ENCODE data around the gene DISP2.

The DISP2 gene, protein sequence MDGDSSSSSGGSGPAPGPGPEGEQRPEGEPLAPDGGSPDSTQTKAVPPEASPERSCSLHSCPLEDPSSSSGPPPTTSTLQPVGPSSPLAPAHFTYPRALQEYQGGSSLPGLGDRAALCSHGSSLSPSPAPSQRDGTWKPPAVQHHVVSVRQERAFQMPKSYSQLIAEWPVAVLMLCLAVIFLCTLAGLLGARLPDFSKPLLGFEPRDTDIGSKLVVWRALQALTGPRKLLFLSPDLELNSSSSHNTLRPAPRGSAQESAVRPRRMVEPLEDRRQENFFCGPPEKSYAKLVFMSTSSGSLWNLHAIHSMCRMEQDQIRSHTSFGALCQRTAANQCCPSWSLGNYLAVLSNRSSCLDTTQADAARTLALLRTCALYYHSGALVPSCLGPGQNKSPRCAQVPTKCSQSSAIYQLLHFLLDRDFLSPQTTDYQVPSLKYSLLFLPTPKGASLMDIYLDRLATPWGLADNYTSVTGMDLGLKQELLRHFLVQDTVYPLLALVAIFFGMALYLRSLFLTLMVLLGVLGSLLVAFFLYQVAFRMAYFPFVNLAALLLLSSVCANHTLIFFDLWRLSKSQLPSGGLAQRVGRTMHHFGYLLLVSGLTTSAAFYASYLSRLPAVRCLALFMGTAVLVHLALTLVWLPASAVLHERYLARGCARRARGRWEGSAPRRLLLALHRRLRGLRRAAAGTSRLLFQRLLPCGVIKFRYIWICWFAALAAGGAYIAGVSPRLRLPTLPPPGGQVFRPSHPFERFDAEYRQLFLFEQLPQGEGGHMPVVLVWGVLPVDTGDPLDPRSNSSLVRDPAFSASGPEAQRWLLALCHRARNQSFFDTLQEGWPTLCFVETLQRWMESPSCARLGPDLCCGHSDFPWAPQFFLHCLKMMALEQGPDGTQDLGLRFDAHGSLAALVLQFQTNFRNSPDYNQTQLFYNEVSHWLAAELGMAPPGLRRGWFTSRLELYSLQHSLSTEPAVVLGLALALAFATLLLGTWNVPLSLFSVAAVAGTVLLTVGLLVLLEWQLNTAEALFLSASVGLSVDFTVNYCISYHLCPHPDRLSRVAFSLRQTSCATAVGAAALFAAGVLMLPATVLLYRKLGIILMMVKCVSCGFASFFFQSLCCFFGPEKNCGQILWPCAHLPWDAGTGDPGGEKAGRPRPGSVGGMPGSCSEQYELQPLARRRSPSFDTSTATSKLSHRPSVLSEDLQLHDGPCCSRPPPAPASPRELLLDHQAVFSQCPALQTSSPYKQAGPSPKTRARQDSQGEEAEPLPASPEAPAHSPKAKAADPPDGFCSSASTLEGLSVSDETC (N-terminal part only)

DNA sequence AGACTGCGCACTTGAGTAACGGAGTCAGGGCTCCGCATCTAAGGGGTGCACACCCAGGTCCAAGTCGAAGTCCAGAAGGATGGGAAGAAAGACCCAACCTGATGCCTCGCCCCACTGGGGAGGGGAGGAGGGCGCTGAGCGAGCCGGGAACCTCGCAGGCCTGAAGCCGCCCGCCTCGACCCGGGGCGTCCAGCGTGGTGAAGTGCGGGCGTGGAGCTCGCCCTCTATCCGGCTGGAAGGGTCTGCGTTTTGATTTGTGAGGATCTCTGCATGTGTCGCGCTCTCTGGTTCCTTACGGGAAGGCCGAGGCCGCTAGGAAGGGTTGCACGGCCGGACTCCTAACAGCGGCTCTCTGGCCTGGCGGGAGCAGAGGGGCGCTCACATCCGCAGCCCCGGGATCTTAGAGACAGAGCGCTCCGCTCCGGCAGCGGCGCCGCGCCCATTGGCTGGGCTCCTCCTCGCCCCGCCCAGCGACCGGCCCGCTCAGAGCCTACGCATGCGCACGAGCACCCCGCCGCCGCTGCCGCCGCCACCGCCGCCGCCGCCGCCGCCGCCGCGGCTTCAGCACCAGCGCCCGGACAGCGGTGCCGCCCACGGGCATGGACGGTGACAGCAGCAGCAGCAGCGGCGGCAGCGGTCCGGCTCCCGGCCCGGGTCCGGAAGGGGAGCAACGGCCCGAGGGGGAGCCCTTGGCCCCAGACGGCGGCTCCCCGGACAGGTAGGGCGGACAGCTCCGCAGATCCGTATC is at the start of gene DISP2:
Gene DISP2, plus strand, starts transcription at position 497 of the 748 bp plus-strand sequence. Its CDS starts 103 bp downstream, at position 600.
- peak; percentile 89 for DNase-seq

DNA sequence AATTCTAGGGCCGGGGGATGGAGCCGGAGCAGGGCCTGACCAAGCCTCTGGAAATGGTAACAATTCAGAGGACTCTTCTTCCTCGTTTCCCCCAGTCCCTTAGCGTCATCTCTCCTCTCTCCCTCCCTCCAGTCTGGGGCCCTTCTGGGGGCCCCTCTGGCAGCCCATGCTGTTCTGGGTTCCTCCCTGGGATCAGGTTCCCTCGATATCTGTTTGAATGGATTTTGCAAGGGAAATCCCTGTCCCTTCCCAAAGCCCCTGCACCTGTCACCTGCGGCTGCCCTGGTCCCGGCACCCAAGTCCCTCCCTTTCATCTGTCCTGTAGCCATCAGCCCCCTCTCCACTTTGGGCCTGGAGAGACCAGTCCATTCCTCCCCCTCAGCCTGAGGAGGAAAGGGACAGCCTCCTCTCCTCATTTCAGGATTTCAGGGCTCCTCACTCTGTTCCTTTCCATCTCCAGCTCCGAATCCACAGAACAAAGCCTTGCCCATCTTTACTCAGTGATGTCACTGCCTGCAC is 48.6 kb upstream of the DISP2 start:
- DNase-seq = no peak

DNA sequence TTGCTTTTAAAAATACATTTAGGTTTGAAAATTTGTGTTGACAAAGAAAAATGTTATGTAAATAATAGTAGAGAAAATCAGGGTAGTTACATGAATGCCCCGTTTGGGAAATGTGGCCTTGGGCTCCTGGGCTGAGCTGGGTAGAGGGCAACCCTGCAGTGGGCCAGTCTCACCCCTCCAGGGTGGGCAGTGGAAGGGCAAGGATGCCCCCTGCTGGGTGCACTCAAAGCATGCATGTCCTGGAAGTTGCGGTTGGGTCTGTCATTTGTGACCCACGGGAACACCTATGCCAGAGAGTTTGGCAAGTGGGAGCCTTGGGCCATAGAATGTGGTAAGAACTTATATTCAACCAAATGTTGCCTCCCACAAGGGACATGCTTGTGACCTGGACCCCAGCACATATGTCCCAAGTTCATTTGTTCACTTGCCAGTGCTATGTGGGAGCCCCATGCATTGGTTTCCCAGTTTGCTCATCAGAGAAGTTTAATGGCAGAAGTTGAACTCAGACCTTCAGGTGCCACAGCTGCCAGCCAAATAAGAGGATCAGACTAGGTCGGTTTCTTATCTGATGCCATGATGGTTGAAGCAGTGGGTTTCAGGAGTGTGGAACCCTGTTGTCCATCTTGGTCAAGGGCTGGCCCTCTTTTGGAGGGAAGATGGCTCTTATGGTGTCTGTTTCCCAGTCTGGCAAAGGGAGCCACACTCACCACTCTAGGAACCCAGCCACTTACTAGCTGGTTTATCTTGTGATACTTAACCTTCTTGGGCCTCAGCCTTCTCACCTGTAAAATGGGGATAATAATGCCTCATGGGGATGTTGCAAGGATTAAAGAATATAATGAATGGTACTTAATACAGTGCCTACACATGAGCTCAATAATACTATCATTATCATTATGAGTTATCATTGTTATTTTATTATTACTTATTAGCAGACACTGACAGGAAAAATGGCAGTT is 47.7 kb upstream of the DISP2 start:
- peak; percentile 62 for DNase-seq

DNA sequence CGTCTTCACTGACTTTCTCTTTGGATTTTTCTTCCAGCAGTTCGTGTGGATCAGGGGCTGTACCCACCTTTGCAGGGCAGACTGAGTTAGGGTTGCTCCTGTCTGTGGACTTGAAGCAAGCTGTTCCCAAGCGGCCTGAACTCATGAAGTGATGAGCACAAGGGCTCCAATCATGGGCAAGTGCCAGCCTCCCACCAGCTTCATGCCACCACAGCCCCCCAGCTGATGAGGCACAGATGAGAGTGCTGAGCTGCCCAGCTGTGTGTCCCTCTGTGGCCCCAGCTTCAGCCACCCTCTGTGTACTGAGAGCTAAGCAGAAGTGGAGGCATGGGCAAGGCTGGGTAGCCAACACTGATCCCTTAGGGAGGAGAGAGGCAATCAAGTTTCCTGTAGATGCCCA is 47.0 kb upstream of the DISP2 start:
- no peak for DNase-seq

DNA sequence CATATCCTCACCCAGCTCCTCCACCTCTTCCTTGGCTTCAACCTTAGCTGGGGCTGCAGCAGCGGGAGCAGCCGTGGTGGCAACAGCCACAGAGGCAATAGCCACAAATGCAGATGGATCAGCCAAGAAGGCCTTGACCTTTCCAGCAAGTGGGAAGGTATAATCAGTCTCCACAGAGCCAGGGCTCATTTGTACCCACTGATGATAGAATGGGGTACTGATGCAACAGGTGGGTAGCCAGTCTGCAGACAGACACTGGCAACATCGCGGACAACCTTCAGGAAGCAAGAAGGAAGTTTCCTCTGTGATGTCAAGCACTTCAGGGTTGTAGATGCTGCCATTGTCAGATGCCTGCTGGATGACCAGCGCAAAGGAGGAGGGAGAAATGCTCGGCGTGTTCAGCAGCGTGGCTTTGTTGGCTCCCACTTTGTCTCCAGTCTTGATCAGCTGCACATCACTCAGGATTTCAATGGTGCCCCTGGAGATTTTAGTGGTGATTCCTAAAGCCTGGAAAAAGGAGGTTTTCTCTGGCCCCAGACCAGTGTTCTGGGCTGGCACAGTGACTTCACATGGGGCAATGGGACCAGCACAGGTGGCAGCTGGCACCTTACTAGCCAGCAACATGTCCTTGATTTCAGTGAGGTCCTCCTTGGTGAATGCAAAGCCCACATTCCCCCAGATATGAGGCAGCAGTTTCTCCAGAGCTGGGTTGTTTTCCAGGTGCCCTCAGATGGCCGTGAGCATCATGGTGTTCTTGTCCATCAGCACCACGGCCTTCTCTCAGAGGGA is 45.5 kb upstream of the DISP2 start:
- no peak for DNase-seq

DNA sequence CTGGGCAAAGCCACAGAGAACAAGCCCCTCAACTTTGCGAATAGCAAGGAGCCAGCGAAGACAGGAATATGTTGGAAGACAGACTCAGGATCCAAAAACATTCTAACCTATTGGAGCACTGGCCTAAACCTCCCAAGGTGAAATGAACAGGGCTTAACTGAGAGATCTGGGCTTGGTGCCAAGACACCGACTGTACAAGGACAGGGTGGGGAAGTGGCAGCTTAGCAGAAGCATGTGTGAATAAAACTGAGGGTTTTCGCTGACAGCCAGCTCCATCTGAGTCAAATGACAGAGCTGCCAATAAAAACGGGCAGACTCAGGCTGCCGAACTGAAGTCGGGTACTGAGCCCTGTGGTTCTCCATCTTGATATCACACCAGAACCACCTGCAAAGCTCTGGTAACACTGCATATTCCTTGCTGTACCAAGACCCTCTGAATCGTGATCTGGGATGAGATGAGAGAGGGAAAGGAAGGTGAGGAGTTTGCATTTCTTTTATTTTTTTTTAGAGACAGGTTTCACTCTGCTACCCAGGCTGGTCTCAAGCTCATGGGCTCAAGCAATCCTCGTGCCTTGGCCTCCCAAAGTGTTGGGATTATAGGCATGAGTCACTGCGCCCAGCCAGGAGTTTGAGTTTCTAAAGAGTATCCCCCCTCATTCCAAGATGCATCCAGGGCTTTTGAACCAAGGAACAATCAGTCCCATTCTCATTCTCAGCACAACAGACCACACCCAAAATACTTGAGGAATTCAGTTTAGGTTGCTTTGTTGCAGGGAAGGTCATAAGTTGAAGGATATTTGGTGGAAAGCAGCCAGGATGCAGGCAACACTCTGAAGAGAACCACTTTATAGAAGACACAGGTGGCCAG is 44.3 kb upstream of the DISP2 start:
- DNase-seq = no peak

DNA sequence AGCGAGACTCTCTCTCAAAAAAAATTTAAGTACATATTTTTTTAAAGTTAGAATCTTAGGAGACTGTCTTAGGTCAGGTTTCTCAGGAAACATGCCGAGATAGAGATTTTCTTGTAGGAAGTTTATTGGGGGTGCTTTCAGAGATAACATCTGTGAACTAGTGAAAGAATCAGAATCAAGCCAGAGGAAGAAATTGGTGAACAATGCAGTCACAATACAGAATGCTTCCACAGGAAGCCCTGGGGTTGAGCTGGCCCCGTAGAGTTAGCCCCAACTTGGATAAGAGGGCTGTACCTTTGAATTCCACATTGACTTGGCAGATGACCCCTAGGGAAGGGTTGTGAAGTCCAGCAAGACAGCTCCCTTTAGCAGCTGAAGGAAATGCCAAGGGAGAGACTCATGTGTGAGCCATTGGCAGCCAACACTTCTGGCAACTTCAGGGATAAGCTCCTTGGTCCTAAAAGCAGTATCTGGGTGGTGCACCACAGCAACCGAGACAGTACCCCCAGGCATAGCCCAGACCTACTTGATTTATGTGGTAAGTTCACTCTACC is 43.2 kb upstream of the DISP2 start:
- DNase-seq = no peak

DNA sequence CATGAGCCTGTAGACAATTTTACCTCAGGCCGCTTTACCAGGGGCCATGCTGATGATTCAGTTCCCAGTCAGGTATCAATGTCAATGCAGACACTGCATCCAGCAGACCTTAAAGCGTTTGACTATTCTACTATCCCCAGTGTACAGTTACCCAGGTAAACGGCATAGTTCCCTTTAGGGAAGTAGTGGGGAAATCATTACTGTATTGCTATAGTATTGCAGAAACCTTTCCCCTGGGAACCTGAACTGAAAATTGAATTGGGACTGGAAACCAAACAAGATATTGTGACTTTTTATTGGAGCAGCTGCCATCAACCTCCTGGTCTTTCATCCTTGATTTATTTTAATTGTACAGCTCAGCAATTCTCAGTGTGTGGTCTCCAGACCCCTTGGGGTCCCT is 41.1 kb upstream of the DISP2 start:
- no peak for DNase-seq

DNA sequence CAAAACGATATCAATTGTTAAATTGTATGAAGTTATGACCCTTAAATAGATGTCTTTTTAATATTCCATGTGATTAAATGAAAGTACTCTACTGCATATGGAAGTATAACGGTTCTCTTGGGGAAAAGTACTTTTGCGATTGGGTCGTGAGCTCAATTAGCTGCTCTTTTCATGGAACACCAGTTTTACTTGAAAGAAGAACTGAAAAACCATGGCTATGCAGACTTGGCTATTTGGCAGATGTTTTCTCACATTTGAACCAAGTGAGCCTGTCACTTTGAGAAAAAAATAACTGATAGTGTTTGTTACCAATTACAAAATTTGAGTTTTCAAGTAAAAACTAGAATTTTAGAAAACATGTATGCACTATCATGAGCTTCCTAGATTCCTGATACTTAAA is 40.4 kb upstream of the DISP2 start:
- DNase-seq = no peak

DNA sequence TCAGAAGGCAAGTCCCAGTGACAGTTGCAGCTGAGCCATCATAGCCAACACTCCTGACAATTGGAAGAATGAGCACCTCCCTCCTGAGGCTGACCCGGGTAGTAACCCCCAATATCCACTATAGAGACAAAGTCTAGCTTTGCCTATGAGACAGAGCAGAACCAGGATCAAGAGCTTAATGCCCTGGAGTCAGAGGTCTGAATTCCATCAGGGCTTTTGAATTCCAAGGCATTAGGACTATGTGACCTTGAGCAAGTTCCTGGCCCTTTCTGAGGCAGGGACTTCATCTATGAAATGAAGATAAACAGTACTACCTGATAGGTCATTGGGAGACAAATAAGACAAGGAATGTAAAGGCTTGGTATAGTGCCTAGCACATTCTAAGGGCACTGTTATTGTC is 37.6 kb upstream of the DISP2 start:
- no peak for DNase-seq

DNA sequence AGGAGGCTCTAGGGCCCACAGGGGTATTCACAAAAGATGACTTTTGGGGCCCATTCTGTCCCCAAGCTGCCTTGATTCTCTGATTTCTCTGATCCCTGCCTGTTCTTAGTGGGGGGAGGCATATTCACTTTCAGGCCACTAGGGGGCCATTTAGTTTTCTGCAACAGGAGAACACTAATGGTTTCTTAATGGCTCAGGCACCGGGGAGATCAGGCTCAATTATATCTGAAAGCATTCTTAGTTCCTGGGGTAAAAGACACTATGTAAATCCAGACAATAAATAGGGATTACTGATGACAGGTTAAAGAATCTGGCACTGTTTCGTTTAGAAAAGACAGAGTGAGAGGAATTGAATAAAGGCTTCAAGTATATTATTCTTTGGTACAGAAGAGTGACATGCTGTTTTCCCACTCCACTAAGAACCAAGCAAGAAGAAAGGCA is 37.1 kb upstream of the DISP2 start:
- DNase-seq = no peak

DNA sequence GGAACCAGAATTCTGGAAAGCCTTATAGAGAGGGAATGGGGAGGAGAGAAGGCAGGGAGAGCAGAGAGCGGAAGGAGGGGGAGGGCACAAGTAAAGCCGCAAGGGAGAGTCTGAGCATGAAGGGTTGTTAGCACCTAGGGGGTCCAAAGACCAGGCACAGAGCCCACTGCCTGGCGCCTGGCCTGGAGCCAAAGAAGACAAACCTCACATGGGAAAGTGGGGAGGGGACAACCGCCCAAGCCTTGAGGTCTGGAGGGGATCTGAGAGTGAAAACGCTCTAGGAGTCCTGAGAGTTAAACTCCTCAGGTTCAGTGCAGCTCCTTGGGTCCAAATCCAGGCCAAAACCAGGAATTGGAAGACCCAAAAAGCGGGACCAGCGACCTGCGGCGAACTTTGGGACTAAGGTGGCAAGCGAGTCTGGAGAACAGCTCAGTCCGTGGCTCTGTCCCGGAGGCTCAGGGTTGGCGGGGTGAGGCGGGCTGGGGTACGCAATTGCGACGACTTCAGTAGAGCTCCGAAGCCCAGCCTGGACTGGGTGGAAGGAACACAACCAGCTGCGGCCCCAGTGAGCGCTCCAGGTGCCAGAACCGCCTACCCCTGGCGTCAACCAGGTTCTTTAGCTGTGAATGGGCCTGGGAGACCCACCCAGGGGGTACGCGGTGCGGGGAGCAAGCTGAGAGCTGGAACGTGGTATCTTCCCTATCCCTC is 35.3 kb upstream of the DISP2 start:
- DNase-seq = no peak

DNA sequence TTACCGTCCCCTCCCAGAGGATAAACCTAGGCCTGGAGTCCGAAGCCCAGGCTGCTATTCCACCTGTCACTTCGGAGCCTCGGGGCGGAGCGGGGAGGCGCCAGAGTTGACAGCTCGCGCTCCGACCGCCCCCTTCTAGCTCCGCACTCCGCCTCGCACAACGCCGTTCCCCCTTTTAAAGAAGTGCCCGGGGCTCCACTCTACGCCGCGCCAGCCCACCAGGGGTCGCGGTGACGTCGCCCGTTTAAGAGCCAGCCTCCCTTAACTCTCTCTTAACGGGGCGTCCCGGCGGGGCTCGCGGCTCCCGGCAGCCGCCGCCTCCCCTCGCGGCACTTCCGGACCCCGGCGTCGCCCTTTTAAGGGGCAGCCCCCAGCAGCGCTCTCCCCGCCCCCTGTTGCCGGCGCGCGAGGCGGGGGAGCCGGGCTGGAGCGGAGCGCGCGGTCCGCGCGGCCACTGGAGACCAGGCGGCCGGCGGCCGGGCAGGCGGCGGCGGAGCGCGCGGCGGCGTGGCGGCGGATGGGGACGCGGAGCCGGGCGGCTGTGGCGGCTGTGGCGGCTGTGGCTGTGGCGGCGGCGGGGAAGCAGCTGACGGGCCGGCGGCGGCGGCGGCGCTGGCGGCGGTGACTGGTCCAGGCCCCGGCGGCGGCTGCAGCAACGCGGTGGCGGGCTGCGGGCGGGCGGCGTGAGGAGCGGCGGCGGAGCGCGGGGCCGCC is 34.6 kb upstream of the DISP2 start, which contains the start of gene INAFM2:
Gene INAFM2, plus strand, starts transcription at position 454 of the 714 bp plus-strand sequence. CDS start 364 bp downstream, outside the sequence.
- DNase-seq = peak; percentile 91

DNA sequence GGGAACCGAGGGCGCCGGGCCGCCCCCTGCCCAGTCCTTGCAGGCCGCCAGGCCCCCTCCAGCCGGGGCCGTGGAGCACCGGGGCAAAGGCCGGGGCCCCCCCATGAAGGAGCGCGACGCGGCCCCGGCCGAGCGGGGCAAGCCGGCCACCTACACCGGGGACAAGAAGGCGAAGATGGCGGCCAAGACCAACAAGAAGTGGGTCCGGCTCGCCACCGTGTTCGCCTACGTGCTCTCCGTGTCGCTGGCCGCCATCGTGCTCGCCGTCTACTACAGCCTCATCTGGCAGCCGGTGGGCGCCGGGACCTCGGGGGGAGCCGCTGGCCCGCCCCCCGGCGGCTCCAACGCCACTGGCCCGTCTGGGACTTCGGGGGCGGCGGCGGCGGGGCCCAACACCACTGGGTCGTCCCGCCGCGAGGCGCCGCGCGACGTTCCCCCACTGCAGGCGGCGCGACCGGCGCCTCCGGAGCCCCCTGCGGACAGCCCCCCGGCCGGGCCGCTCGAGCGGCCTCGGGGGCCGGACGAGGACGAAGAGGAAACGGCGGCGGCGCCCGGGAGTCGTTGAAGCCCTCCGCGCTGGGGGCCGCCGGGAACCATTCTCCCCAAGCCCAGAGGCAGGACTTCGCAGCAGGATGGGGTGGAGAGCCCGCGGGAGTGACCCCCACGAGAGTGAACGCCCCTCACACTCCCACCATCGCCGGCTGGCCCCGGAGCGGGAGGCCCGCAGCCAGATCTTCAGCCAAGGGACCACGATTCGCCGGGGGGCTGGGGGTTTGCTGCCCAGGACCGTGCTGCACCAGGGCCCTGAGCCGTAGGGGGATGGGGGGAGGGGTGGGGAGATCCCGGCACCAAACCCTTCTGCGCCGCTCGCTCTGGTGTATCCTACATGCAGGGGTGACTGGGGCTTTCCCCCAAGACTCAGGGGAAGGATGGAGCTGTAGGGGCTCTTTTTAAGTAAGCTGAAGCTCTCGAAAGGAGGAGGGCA is 33.8 kb upstream of the DISP2 start:
- DNase-seq = peak; percentile 49

DNA sequence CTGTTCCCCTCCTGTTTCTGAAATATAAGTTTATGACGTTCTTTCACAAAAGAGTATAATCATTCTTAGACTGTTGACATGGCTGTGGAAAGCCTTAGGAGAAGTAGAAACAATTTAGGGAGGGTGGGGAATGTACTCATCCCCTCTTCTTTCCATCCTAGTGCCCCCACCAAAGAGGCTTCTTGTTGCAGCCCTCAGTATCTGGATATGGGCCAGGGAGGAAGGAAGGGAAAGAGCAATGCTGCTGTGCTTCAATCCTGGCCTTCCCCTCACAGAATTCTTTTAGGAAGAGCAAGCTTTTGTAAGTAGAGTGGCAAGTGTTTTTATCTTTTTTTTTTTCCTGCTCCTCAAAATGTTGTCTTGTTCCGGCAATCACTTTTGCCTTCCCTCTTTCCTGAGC is 32.8 kb upstream of the DISP2 start:
- no peak for DNase-seq

DNA sequence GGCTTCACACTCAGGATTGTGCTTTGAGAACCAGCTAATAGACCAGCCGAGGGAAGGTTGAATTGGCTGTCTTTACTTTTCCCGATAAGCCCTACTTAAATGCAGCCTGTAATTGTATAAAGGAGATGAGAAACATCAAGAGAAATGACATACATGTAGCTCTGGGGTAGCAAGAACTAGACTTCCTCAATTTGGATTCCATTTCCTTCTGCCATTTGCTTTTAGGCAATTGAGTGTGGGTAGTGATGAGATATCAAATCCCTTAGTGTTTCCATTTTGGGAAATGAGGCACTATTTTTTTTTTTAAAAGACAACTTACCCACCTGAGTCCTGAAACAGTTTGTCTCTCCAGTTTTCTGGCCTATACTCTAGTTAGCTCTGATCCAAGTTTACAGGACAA is 32.3 kb upstream of the DISP2 start:
- DNase-seq = no peak

All from activated T-cell treated with anti-CD3 and anti-CD28 coated beads, Interleukin-2, amount 50 U/mL, for 1 hour (primary cell).